ENCODE measurements around the gene RNF182.

DNA sequence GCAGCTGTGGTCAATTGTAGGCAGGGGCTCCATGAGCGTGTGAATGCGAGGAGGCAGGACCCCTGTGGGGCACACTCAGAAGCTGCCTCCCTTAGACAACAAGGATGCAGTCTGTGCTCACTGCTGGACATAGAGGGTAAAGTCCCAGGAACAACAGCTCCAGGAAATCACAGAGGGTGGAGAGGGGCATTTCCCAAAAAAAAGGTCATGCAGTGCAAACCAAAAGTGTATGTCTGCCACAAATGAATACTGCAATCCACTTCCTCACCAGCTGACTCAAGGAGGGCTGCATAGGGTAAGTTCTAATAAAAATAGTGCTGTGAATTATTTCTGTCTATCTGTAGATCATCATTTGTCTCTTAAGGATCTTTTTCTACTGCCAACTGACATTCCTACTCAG, 95.8 kb downstream of the RNF182 start:
- TF ChIP-seq, protein P1, sequence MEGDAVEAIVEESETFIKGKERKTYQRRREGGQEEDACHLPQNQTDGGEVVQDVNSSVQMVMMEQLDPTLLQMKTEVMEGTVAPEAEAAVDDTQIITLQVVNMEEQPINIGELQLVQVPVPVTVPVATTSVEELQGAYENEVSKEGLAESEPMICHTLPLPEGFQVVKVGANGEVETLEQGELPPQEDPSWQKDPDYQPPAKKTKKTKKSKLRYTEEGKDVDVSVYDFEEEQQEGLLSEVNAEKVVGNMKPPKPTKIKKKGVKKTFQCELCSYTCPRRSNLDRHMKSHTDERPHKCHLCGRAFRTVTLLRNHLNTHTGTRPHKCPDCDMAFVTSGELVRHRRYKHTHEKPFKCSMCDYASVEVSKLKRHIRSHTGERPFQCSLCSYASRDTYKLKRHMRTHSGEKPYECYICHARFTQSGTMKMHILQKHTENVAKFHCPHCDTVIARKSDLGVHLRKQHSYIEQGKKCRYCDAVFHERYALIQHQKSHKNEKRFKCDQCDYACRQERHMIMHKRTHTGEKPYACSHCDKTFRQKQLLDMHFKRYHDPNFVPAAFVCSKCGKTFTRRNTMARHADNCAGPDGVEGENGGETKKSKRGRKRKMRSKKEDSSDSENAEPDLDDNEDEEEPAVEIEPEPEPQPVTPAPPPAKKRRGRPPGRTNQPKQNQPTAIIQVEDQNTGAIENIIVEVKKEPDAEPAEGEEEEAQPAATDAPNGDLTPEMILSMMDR (IDR thresholded peaks at IDR 0.05 in 2 of 3, conservative IDR thresholded peaks at IDR 0.05 in 1 of 3; ENCODE audit: control insufficient read depth in 2 of 3, extremely low read depth in 1 of 3, insufficient read depth in 1 of 3, low read depth in 3 of 3, low read length in 3 of 3), result no peak
- no peak for TF ChIP-seq HDAC2 (IDR thresholded peaks at IDR 0.05)
- TF ChIP-seq, protein P2, sequence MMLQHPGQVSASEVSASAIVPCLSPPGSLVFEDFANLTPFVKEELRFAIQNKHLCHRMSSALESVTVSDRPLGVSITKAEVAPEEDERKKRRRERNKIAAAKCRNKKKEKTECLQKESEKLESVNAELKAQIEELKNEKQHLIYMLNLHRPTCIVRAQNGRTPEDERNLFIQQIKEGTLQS (IDR thresholded peaks at IDR 0.05; ENCODE audit: borderline replicate concordance, extremely low read depth, low read depth, low read length), result no peak
